ENCODE data around the gene IDS.
"Not testable (repeated sequence)": the region's sequence is repeated elsewhere in the genome, so short reads cannot be mapped to it uniquely, and the experiment has no call there.

The IDS gene

GRCh38 chrX:149499766-149500165 lies 5.3 kb downstream of the IDS start:
- Mint-ChIP-seq H3K4me3 (no peak overlapping the region), H3K9me3 (no peaks in the 10 kb centered on the region), H3K27ac (peak overlapping the region; percentile 90), H3K27me3 (no peaks in the 10 kb centered on the region), H3K36me3 (peaks cover 19% of the 10 kb centered on the region), H3K4me1 (peaks cover 10% of the 10 kb centered on the region)
- ATAC-seq (ENCODE audit: low read depth) = no peak
- DNase-seq (ENCODE audit: low spot score in 2 of 2) = no peak

- Mint-ChIP-seq H3K9me3 (no peaks in the 10 kb centered on the region), H3K27me3 (no peaks in the 10 kb centered on the region), H3K4me3 (no peak overlapping the region), H3K4me1 (peaks cover 4% of the 10 kb centered on the region), H3K36me3 (peaks cover 17% of the 10 kb centered on the region), H3K27ac (no peak overlapping the region)
- no peak for DNase-seq (ENCODE audit: low spot score in 2 of 2)
- no peak for ATAC-seq (ENCODE audit: low read depth)
Observed at GRCh38 chrX:149498767-149499166, 6.3 kb downstream of the IDS start.

- no peak for DNase-seq (ENCODE audit: low spot score in 2 of 2)
- H3K4me1 Mint-ChIP-seq = peaks cover 4% of the 10 kb centered on the region
- H3K36me3 Mint-ChIP-seq = peaks cover 17% of the 10 kb centered on the region
- H3K27ac Mint-ChIP-seq = peak overlapping the region; percentile 17
- no peaks in the 10 kb centered on the region for H3K27me3 Mint-ChIP-seq
- H3K4me3 Mint-ChIP-seq = no peak overlapping the region
- ATAC-seq (ENCODE audit: low read depth) = no peak
- H3K9me3 Mint-ChIP-seq = no peaks in the 10 kb centered on the region
Observed at GRCh38 chrX:149497626-149498025, 7.5 kb downstream of the IDS start.

GRCh38 chrX:149497054-149497453 lies 8.1 kb downstream of the IDS start:
- H3K4me1 Mint-ChIP-seq = peaks cover 4% of the 10 kb centered on the region
- no peak overlapping the region for H3K4me3 Mint-ChIP-seq
- H3K36me3 Mint-ChIP-seq = peaks cover 20% of the 10 kb centered on the region
- DNase-seq (ENCODE audit: low spot score in 2 of 2) (no peak), ATAC-seq (ENCODE audit: low read depth) (no peak)
- no peaks in the 10 kb centered on the region for H3K27me3 Mint-ChIP-seq
- peak overlapping the region; percentile 35 for H3K27ac Mint-ChIP-seq
- no peaks in the 10 kb centered on the region for H3K9me3 Mint-ChIP-seq

GRCh38 chrX:149495573-149496071 lies 9.5 kb downstream of the IDS start:
- Mint-ChIP-seq H3K27me3 (no peaks in the 10 kb centered on the region), H3K4me1 (no peaks in the 10 kb centered on the region), H3K27ac (no peak overlapping the region), H3K4me3 (no peak overlapping the region), H3K36me3 (peaks cover 19% of the 10 kb centered on the region), H3K9me3 (no peaks in the 10 kb centered on the region)
- no peak for ATAC-seq (ENCODE audit: low read depth)
- DNase-seq (ENCODE audit: low spot score in 2 of 2) = no peak

GRCh38 chrX:149494844-149495565 lies 10.1 kb downstream of the IDS start:
- Mint-ChIP-seq H3K27ac (no peak overlapping the region), H3K9me3 (no peaks in the 10 kb centered on the region), H3K4me1 (no peaks in the 10 kb centered on the region), H3K4me3 (no peak overlapping the region), H3K27me3 (no peaks in the 10 kb centered on the region), H3K36me3 (peaks cover 22% of the 10 kb centered on the region)
- no peak for DNase-seq (ENCODE audit: low spot score in 2 of 2)
- ATAC-seq (ENCODE audit: low read depth) = no peak

- no peak overlapping the region for H3K4me3 Mint-ChIP-seq
- H3K36me3 Mint-ChIP-seq = peaks cover 23% of the 10 kb centered on the region
- ATAC-seq (ENCODE audit: low read depth) = no peak
- DNase-seq (ENCODE audit: low spot score in 2 of 2) = no peak
- no peaks in the 10 kb centered on the region for H3K9me3 Mint-ChIP-seq
- H3K27ac Mint-ChIP-seq = no peak overlapping the region
- H3K4me1 Mint-ChIP-seq = no peaks in the 10 kb centered on the region
- no peaks in the 10 kb centered on the region for H3K27me3 Mint-ChIP-seq
Observed at GRCh38 chrX:149493567-149494562, 11.2 kb downstream of the IDS start.

- no peaks in the 10 kb centered on the region for H3K9me3 Mint-ChIP-seq
- peaks cover 23% of the 10 kb centered on the region for H3K36me3 Mint-ChIP-seq
- H3K4me1 Mint-ChIP-seq = no peaks in the 10 kb centered on the region
- H3K4me3 Mint-ChIP-seq = no peak overlapping the region
- no peak for DNase-seq (ENCODE audit: low spot score in 2 of 2)
- no peak overlapping the region for H3K27ac Mint-ChIP-seq
- ATAC-seq (ENCODE audit: low read depth) = no peak
- no peaks in the 10 kb centered on the region for H3K27me3 Mint-ChIP-seq
Observed at GRCh38 chrX:149491812-149492211, 13.3 kb downstream of the IDS start.

GRCh38 chrX:149490100-149490499 lies 15.0 kb downstream of the IDS start:
- H3K27me3 Mint-ChIP-seq = no peaks in the 10 kb centered on the region
- H3K4me3 Mint-ChIP-seq = no peak overlapping the region
- H3K27ac Mint-ChIP-seq = no peak overlapping the region
- H3K9me3 Mint-ChIP-seq = no peaks in the 10 kb centered on the region
- DNase-seq (ENCODE audit: low spot score in 2 of 2) = no peak
- peaks cover 29% of the 10 kb centered on the region for H3K36me3 Mint-ChIP-seq
- ATAC-seq (ENCODE audit: low read depth) = no peak
- H3K4me1 Mint-ChIP-seq = no peaks in the 10 kb centered on the region

GRCh38 chrX:149488411-149489052 lies 16.6 kb downstream of the IDS start:
- H3K4me1 Mint-ChIP-seq; H3K27ac Mint-ChIP-seq; DNase-seq (ENCODE audit: low spot score in 2 of 2); H3K4me3 Mint-ChIP-seq; H3K9me3 Mint-ChIP-seq; H3K27me3 Mint-ChIP-seq; ATAC-seq (ENCODE audit: low read depth): not testable (repeated sequence)
- H3K36me3 Mint-ChIP-seq = peaks cover 30% of the 10 kb centered on the region

- DNase-seq (ENCODE audit: low spot score in 2 of 2); H3K27ac Mint-ChIP-seq; H3K9me3 Mint-ChIP-seq; H3K27me3 Mint-ChIP-seq; H3K4me3 Mint-ChIP-seq; ATAC-seq (ENCODE audit: low read depth); H3K4me1 Mint-ChIP-seq: not testable (repeated sequence)
- H3K36me3 Mint-ChIP-seq = peaks cover 30% of the 10 kb centered on the region
Observed at GRCh38 chrX:149488008-149488407, 17.1 kb downstream of the IDS start.

GRCh38 chrX:149487292-149487691 lies 17.8 kb downstream of the IDS start:
- Mint-ChIP-seq H3K27me3 (no peaks in the 10 kb centered on the region), H3K36me3 (peaks cover 31% of the 10 kb centered on the region), H3K27ac (no peak overlapping the region), H3K4me3 (no peak overlapping the region), H3K9me3 (no peaks in the 10 kb centered on the region), H3K4me1 (no peaks in the 10 kb centered on the region)
- ATAC-seq (ENCODE audit: low read depth) (peak; percentile 49), DNase-seq (ENCODE audit: low spot score in 2 of 2) (no peak)

- H3K4me1 Mint-ChIP-seq = peaks cover 5% of the 10 kb centered on the region
- peak; percentile 38 for ATAC-seq (ENCODE audit: low read depth)
- peaks cover 13% of the 10 kb centered on the region for H3K36me3 Mint-ChIP-seq
- DNase-seq (ENCODE audit: low spot score in 2 of 2) = no peak
- no peaks in the 10 kb centered on the region for H3K9me3 Mint-ChIP-seq
- H3K27ac Mint-ChIP-seq = peak overlapping the region; percentile 65
- no peak overlapping the region for H3K4me3 Mint-ChIP-seq
- no peaks in the 10 kb centered on the region for H3K27me3 Mint-ChIP-seq
Observed at GRCh38 chrX:149476513-149476912, 28.6 kb downstream of the IDS start.

- H3K4me1 Mint-ChIP-seq = peaks cover 2% of the 10 kb centered on the region
- H3K27me3 Mint-ChIP-seq = no peaks in the 10 kb centered on the region
- H3K9me3 Mint-ChIP-seq = no peaks in the 10 kb centered on the region
- DNase-seq (ENCODE audit: low spot score in 2 of 2) (no peak), ATAC-seq (ENCODE audit: low read depth) (no peak)
- peaks cover 3% of the 10 kb centered on the region for H3K36me3 Mint-ChIP-seq
- no peak overlapping the region for H3K27ac Mint-ChIP-seq
- no peak overlapping the region for H3K4me3 Mint-ChIP-seq
Observed at GRCh38 chrX:149473966-149474365, 31.1 kb downstream of the IDS start.

Measured in memory B cell (primary cell).